Activated CD4-positive, alpha-beta T cell treated with anti-CD3 and anti-CD28 coated beads, Interleukin-2, amount 10 ng/mL, durations not matched to agents 24 days and 14 days (primary cell): ENCODE data around the gene TTC4. TPM values are rescaled to one million over a fixed set of nuclear protein-coding genes. Genes with fewer than 3 reads are reported as not detected.

Experiments used
- DNase-seq: peaks from one replicate; pipeline ENCODE4 v3.0.0; 2022
- H3K27ac Mint-ChIP-seq: one replicate; pipeline ENCODE4 v1.8.0; 2022; ENCODE audit warnings: mild to moderate bottlenecking, mixed read lengths
- H3K27me3 Mint-ChIP-seq: one replicate; pipeline ENCODE4 v1.8.0; 2022; ENCODE audit warnings: mixed read lengths
- H3K36me3 Mint-ChIP-seq: one replicate; pipeline ENCODE4 v1.8.0; 2022; ENCODE audit warnings: low read depth, mild to moderate bottlenecking, mixed read lengths
- H3K4me1 Mint-ChIP-seq: one replicate; pipeline ENCODE4 v1.8.0; 2021; ENCODE audit warnings: mixed read lengths
- H3K4me3 Mint-ChIP-seq: one replicate; pipeline ENCODE4 v1.8.0; 2022; ENCODE audit warnings: mild to moderate bottlenecking, moderate library complexity, mixed read lengths
- H3K9me3 Mint-ChIP-seq: one replicate; pipeline ENCODE4 v1.8.0; 2021; ENCODE audit warnings: mixed read lengths
- intact Hi-C: fragments of 100-400 bp; cut with micrococcal nuclease; formaldehyde crosslinking; loops from one replicate; pipeline ENCODE4 v1.15.1; 2023
- total RNA-seq: library from RNA; stranded (reverse); gene quantifications from 2 replicates; pipeline ENCODE4 v1.2.3, GENCODE V29; 2022

TTC4 gene
- total RNA-seq, 1 donor from 2014 or later = 45.3 TPM

DNA sequence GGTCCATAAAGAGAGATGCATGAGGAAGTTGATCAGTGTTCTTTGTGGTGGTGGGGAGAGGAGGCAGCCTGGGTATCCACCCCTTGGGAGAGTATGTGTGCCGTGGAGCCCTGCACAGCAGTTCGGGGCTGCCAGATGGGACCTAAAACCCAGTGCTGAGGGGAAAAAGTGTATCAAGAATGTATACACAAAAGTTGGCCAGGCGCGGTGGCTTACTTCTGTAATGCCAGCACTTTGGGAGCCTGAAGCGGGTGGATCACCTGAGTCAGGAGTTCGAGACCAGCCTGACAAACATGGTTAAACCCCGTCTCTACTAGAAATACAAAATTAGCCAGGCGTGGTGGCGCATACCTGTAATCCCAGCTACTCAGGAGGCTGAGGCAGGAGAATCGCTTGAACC is 4.1 kb upstream of the TTC4 start:
- H3K27me3 Mint-ChIP-seq = peaks cover 7% of the 10 kb centered on the region
- H3K27ac Mint-ChIP-seq = no peak overlapping the region
- DNase-seq = no peak

DNA sequence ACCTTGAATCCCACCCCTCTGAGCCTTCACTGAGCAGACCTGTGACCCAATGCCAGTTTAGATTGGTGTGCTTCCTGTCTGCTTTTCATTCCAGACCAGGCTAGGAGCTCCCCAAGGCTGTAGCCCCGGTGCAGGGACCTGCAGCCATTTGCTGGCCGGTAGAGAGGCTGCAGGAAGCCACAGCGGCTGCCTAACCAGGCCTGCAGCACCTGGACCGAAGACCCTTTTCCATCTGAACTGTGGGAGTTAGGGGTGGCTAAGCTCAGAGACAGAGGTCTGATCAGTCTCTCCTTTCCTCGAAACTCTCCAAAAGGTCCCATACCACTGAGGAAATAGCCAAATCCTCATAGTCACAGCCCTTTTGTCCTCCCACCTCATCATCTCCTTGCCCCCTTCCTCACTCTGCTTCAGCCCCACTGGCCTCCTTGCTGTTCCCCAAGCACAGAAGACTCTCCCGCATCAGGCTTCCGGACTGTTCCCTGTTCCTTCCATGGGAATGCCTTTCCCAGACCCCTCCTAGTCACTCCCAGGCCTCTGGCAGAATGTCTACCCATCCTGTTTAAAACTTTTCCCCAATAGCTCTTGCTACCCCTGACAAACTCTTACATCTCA is 674 bp upstream of the TTC4 start:
- H3K36me3 Mint-ChIP-seq = peaks cover 24% of the 10 kb centered on the region
- no peak for DNase-seq
- H3K9me3 Mint-ChIP-seq = no peaks in the 10 kb centered on the region
- intact Hi-C loops = loop anchor here (1.0 kb wide), 2 partner anchors 515 to 662 kb away; partner anchors contain the start of genes CYB5RL, MRPL37, TCEANC2 and TMEM59
- peak overlapping the region; percentile 16 for H3K27ac Mint-ChIP-seq
- peaks cover 23% of the 10 kb centered on the region for H3K4me1 Mint-ChIP-seq
- peak overlapping the region; percentile 96 for H3K4me3 Mint-ChIP-seq
- H3K27me3 Mint-ChIP-seq = peaks cover 5% of the 10 kb centered on the region

More for the DNA sequence above, 4.1 kb upstream of the TTC4 start:
- Mint-ChIP-seq H3K4me1 (peaks cover 10% of the 10 kb centered on the region), H3K9me3 (no peaks in the 10 kb centered on the region), H3K4me3 (no peak overlapping the region), H3K36me3 (peaks cover 3% of the 10 kb centered on the region)
- intact Hi-C loops = no loop called here

DNA sequence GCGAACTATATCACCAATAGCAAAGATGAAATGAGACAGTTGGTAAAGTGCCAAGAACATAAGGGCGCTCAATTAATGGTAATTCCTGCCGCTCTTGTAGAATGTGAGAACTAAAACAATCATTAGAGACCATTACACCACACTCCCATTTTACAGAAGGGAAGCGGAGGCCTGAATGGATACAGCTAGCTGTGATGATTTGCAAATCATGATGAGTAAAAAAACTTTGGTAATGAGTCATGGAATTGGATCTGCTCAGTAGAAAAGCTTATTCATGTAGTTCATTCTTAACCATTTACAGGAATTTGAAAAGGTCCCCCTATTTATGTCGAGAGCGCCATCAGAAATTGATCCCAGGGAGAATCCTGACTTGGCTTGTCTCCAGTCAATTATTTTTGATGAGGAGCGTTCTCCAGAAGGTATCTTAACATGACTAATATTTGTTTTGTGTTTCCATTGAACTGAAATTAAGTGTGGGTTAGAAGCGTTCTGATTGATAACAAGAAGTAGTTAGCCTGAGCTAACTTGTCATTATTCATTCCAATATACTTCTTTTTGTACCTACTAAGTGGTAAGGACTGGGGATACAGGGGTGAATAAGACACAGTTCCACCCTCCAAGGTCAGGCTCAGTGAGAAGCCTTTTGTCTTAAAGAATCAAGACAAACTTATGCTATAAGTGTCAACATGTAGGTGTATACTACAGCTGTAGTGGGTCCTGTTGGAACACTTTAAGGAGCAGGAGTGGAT is 812 bp downstream of the TTC4 start:
- Mint-ChIP-seq H3K4me3 (peak overlapping the region; percentile 96), H3K4me1 (peaks cover 23% of the 10 kb centered on the region), H3K27me3 (peaks cover 5% of the 10 kb centered on the region), H3K36me3 (peaks cover 31% of the 10 kb centered on the region), H3K9me3 (no peaks in the 10 kb centered on the region), H3K27ac (peak overlapping the region; percentile 93)
- intact Hi-C loops = loop anchor here (1.0 to 2.0 kb wide), 4 partner anchors 48 to 174 kb away; partner anchors contain the start of genes DHCR24 and PARS2
- DNase-seq = no peak

DNA sequence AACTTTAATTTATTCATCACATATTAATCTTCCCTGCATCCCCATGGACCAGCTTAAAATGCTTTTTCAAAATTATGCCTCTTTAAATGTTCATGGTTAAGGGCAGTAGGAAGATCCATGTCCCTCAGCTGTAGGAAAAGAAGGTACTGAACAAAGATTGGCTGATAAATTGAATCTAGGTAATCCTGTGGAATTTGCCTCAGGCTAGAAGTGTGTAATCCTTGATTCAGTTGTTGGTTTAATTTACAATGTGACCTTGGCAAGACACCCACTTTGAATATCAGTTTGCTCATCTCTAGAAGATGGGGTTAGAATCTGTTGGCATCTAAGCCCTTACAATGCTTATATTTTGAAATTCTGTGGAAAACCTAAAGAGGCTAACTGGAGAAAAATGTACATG is 6.1 kb downstream of the TTC4 start:
- no peak overlapping the region for H3K27ac Mint-ChIP-seq
- no peak overlapping the region for H3K4me3 Mint-ChIP-seq
- intact Hi-C loops = no loop called here
- H3K36me3 Mint-ChIP-seq = peaks cover 73% of the 10 kb centered on the region
- H3K27me3 Mint-ChIP-seq = no peaks in the 10 kb centered on the region
- no peak for DNase-seq
- H3K9me3 Mint-ChIP-seq = no peaks in the 10 kb centered on the region
- peaks cover 13% of the 10 kb centered on the region for H3K4me1 Mint-ChIP-seq

DNA sequence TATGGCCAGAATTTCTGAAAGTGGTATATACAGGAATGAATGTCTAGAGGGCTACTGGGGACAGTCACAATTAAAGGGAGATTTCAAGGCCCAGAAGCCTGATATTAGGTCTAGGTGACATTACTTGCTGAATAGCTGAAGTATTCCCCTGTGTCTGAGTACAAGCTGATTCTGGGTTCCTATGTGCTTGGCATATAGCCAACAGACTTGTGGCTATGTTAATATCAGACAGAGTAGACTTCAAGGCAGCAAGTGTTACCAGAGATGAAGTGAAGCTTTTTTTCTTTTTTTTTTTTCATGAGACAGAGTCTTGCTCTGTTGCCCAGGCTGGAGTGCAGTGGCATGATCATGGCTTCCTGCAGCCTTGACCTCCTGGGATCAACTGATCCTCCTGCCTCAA is 8.3 kb downstream of the TTC4 start:
- no peak for DNase-seq
- no peaks in the 10 kb centered on the region for H3K9me3 Mint-ChIP-seq
- intact Hi-C loops = no loop called here
- H3K27me3 Mint-ChIP-seq = no peaks in the 10 kb centered on the region
- H3K36me3 Mint-ChIP-seq = peaks cover 76% of the 10 kb centered on the region
- peaks cover 2% of the 10 kb centered on the region for H3K4me1 Mint-ChIP-seq
- H3K27ac Mint-ChIP-seq = no peak overlapping the region
- H3K4me3 Mint-ChIP-seq = no peak overlapping the region

DNA sequence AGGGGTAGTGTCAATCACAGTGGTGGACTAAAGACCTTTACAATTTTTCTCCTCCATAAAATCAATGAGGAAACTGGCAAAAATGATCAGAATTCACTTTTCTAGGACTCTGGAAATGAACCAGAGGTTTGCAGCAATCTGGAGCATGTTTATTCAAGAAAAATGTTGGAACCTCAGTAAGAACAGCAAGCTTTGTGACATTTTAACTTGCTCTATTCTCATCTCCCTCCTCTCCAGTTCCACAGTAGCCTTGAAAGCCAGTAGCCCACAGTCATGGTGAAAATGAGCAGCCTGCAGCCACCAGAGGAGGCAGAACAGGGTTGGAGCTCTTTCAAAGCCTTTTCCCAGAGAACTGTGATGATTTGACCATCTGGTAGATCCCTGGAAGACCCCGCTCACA is 9.1 kb downstream of the TTC4 start:
- DNase-seq = no peak
- H3K27me3 Mint-ChIP-seq = no peaks in the 10 kb centered on the region
- no peak overlapping the region for H3K27ac Mint-ChIP-seq
- H3K36me3 Mint-ChIP-seq = peaks cover 77% of the 10 kb centered on the region
- H3K4me1 Mint-ChIP-seq = peaks cover 2% of the 10 kb centered on the region
- H3K4me3 Mint-ChIP-seq = no peak overlapping the region
- intact Hi-C loops = no loop called here
- no peaks in the 10 kb centered on the region for H3K9me3 Mint-ChIP-seq

DNA sequence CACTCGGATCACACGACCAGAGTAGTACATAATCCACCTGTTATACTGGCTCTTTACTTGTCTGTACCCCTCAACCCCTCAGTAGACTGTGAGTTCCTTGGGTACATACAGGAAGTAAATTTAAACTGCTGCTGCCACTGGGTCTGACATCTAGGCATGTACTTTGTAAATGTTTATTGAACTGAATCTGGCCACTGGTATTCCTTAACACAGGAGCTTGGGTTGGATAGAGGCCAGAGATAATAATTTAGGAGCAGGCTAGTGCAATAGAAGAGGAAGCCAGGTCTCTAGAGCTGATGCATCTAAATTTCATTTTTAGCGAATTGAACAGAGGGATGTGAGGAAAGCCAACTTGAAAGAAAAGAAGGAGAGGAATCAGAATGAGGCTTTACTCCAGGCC is 12.4 kb downstream of the TTC4 start:
- no peaks in the 10 kb centered on the region for H3K27me3 Mint-ChIP-seq
- no peak for DNase-seq
- H3K27ac Mint-ChIP-seq = no peak overlapping the region
- peaks cover 73% of the 10 kb centered on the region for H3K36me3 Mint-ChIP-seq
- H3K4me3 Mint-ChIP-seq = no peak overlapping the region
- no peaks in the 10 kb centered on the region for H3K4me1 Mint-ChIP-seq
- H3K9me3 Mint-ChIP-seq = no peaks in the 10 kb centered on the region
- intact Hi-C loops = no loop called here

DNA sequence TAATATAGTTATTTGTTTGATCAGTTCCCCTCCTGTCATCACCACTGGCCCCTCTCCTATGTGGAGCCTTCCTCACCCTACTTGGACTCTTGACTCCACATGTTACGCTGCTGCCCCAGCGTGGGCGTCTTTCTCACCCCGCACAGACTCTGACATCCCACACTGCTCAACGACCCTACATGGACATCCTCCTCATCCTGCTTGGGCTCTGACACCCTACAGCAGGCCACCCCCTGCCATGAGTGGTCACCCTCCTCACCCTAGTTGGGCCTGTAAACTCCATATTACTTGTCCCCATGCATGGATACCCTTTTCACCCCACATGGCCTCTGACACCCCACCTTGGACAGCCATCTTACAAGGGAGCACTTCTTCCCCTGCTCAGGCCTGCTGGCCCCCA is 21.0 kb downstream of the TTC4 start:
- H3K9me3 Mint-ChIP-seq = no peaks in the 10 kb centered on the region
- H3K27me3 Mint-ChIP-seq = no peaks in the 10 kb centered on the region
- H3K4me3 Mint-ChIP-seq = no peak overlapping the region
- H3K36me3 Mint-ChIP-seq = peaks cover 65% of the 10 kb centered on the region
- intact Hi-C loops = no loop called here
- DNase-seq = no peak
- H3K27ac Mint-ChIP-seq = no peak overlapping the region
- peaks cover 4% of the 10 kb centered on the region for H3K4me1 Mint-ChIP-seq

DNA sequence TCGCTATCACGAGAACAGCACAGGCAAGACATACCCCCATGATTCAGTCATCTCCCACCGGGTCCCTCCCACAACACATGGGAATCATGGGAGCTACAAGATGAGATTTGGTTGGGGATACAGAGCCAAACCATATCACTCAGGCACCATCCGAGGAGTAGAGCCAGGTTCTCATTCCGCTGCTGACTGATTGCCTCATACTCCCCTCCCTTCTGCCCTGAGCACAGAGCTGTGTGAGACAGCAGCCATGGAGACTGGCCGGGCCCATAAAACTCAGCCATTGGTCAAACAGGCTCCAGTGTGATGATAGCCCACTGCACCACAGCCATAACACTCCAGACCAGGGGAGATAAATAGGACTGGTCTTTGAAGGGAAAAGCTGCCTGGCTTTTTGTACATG is 22.6 kb downstream of the TTC4 start:
- peaks cover 71% of the 10 kb centered on the region for H3K36me3 Mint-ChIP-seq
- DNase-seq = no peak
- peaks cover 4% of the 10 kb centered on the region for H3K4me1 Mint-ChIP-seq
- no peaks in the 10 kb centered on the region for H3K9me3 Mint-ChIP-seq
- H3K27ac Mint-ChIP-seq = no peak overlapping the region
- H3K27me3 Mint-ChIP-seq = no peaks in the 10 kb centered on the region
- intact Hi-C loops = no loop called here
- H3K4me3 Mint-ChIP-seq = no peak overlapping the region

DNA sequence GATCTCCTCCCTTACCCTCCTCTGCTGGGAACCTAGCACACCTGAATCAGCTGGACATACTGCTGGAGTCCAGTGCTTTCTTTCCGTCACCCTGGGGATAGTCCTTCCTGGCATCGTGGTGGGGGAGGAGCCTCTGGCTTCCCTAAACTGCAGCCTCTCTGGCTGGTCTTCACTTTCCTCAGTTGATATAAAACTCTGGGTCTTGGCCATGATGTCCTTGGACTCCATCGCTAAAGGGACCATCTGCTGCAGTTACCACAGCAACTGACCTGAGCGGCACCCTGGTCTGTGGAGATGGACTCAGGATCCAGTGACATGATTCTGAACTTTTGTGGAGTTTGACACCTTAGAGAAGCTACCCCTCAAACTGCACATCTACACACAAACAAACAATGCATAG is 25.9 kb downstream of the TTC4 start:
- Mint-ChIP-seq H3K36me3 (peaks cover 54% of the 10 kb centered on the region), H3K4me1 (peaks cover 2% of the 10 kb centered on the region), H3K27me3 (no peaks in the 10 kb centered on the region), H3K27ac (no peak overlapping the region), H3K9me3 (no peaks in the 10 kb centered on the region), H3K4me3 (no peak overlapping the region)
- intact Hi-C loops = no loop called here
- no peak for DNase-seq

DNA sequence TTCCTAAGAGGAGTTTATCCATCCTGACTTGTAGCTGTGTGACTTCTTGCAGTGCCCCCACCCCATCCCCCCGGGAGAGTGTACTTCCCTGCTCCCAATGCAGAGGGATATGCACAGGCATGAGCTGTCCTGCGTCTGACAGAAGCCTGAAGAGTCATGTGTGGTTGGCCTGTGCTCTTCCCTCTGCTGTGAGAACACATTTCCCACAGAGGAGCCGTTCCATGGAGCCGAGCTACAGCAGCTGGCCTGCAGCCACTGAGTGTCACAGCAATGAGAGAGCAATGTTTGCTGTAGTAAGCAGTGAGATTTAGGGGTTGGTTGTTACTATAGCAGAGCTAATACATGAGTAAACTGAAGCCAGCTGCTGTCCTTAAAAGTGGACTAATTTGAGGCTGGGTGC is 26.6 kb downstream of the TTC4 start:
- Mint-ChIP-seq H3K27me3 (no peaks in the 10 kb centered on the region), H3K4me1 (peaks cover 2% of the 10 kb centered on the region), H3K4me3 (no peak overlapping the region), H3K9me3 (no peaks in the 10 kb centered on the region), H3K36me3 (peaks cover 46% of the 10 kb centered on the region), H3K27ac (no peak overlapping the region)
- intact Hi-C loops = no loop called here
- DNase-seq = no peak

DNA sequence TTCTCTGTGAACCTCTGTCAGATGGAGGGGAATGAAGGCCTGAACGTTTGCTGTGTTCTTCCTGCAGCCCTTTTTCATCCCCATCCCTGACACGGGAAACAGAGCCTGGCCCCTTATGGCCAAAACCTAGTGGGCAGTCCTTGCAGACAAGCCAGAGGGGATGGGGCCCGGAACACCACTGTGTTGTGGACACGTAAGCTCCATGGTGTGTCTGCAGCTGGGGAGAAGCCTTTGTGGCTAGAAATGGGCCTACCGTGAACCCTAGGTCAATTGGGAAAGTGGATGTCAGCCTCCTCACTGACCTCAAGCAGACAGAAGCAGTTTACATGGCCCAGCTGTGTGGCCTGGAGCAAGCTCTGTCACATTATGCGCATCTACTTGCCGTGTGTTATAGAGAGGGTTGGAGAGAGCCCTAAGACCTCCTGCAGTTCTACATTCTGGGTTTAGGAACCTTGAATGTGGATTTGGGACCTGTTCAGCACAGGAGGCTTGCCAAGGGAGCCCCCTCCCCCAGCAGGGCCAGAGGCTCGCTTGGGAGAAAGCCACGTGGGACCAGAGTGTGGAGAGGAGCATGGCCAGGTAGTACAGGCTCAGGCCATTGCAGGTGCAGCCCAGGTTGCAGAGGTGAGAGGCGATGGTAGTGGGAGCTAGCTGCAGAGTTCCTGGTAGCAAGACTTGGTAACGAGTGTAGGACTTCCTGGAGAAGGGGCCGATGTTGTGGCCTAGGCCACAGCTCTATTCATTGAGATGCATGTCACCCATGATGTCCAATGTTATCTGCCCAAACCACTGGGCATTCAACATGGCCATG is 28.0 kb downstream of the TTC4 start:
- no peaks in the 10 kb centered on the region for H3K27me3 Mint-ChIP-seq
- intact Hi-C loops = no loop called here

DNA sequence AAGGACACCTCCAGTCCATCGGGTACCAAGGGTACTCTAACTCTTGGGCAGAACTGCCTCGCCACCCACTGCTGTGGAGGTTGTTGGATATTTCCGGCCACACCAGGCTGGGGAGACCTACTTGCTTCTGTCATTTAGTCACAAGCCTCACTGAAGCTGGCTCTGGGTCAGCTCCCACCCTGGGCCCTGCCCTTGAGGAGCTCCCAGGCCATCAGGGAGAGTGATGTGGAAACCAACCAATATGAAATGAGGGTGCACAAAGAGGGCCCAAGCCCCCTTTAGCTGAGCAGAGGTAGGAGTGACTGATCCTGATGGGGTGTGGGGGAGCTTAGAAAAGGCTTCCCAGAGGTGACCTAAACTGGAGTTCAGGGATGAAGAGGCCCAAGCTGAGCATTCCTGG is 29.0 kb downstream of the TTC4 start:
- Mint-ChIP-seq H3K27ac (no peak overlapping the region), H3K27me3 (no peaks in the 10 kb centered on the region), H3K4me3 (no peak overlapping the region), H3K9me3 (no peaks in the 10 kb centered on the region), H3K36me3 (peaks cover 29% of the 10 kb centered on the region), H3K4me1 (peaks cover 2% of the 10 kb centered on the region)
- intact Hi-C loops = no loop called here
- no peak for DNase-seq

More for the DNA sequence above, 28.0 kb downstream of the TTC4 start:
- Mint-ChIP-seq H3K4me1 (peaks cover 2% of the 10 kb centered on the region), H3K4me3 (no peak overlapping the region), H3K36me3 (peaks cover 36% of the 10 kb centered on the region), H3K9me3 (no peaks in the 10 kb centered on the region), H3K27ac (no peak overlapping the region)
- no peak for DNase-seq

DNA sequence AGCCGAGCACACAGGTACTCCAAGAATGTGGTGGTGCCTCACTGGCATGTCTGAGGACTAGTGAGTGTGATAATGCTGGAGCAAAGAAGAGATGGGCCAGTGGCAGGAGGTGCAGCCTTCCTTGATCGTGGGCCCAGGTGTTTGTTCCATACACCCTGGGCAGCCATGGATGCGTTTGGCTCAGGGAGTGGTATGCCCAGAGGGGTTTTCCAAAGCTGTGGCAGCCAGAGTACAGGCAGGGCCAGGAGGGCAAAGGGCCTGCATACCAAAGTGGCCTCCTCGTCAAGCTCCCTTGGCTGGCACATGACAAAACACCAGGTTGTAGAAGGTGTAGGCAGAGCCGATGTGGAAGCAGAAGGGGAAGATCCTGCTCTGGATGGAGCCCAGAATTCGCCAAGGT is 29.6 kb downstream of the TTC4 start:
- H3K4me1 Mint-ChIP-seq = no peaks in the 10 kb centered on the region
- H3K9me3 Mint-ChIP-seq = no peaks in the 10 kb centered on the region
- DNase-seq = no peak
- H3K36me3 Mint-ChIP-seq = peaks cover 24% of the 10 kb centered on the region
- no peak overlapping the region for H3K27ac Mint-ChIP-seq
- intact Hi-C loops = no loop called here
- no peaks in the 10 kb centered on the region for H3K27me3 Mint-ChIP-seq
- H3K4me3 Mint-ChIP-seq = no peak overlapping the region
